NCI-H187 treated with DMSO at 0.1 percent for 48 hours (cell line): ENCODE measurements around the gene AXIN1.
"Not testable (repeated sequence)": the region's sequence is repeated elsewhere in the genome, so short reads cannot be mapped to it uniquely, and the experiment has no call there.

Source experiments
- DNase-seq: peaks from one replicate; lab custom pipeline; 2025; lab: John Stamatoyannopoulos, UW

The AXIN1 gene

GRCh38 chr16:354291-354881, 1.9 kb upstream of the AXIN1 start:
- no peak for DNase-seq

- DNase-seq, result no peak
These were observed 1.1 kb upstream of the AXIN1 start for GRCh38 chr16:353404-354290.

- no peak for DNase-seq
These were observed 561 bp downstream of the AXIN1 start for GRCh38 chr16:351804-352520.

GRCh38 chr16:350203-350602, 2.3 kb downstream of the AXIN1 start:
- DNase-seq, result no peak

- no peak for DNase-seq
These were observed 3.3 kb downstream of the AXIN1 start for GRCh38 chr16:349211-349610.

- DNase-seq, result not testable (repeated sequence)
These were observed 4.0 kb downstream of the AXIN1 start for GRCh38 chr16:348495-348894.

- no peak for DNase-seq
These were observed 5.3 kb downstream of the AXIN1 start for GRCh38 chr16:347203-347602.

GRCh38 chr16:346587-346986, 5.9 kb downstream of the AXIN1 start:
- DNase-seq, result no peak

- no peak for DNase-seq
These were observed 6.8 kb downstream of the AXIN1 start for GRCh38 chr16:345772-346171.

GRCh38 chr16:342455-343213, 9.9 kb downstream of the AXIN1 start:
- no peak for DNase-seq

GRCh38 chr16:341974-342336, 10.6 kb downstream of the AXIN1 start:
- DNase-seq, result not testable (repeated sequence)

GRCh38 chr16:341095-341973, 11.2 kb downstream of the AXIN1 start:
- not testable (repeated sequence) for DNase-seq

- no peak for DNase-seq
These were observed 12.0 kb downstream of the AXIN1 start for GRCh38 chr16:340370-341091.

GRCh38 chr16:339680-340079, 12.8 kb downstream of the AXIN1 start:
- DNase-seq, result no peak

GRCh38 chr16:337975-338575, 14.4 kb downstream of the AXIN1 start:
- no peak for DNase-seq

- DNase-seq, result no peak
These were observed 15.1 kb downstream of the AXIN1 start for GRCh38 chr16:337437-337836.

- no peak for DNase-seq
These were observed 16.3 kb downstream of the AXIN1 start for GRCh38 chr16:336269-336668.

- DNase-seq, result not testable (repeated sequence)
These were observed 17.5 kb downstream of the AXIN1 start for GRCh38 chr16:334861-335632.

- not testable (repeated sequence) for DNase-seq
These were observed 18.2 kb downstream of the AXIN1 start for GRCh38 chr16:334164-334832.
